ENCODE data around the gene DIAPH1.

Gene DIAPH1

GRCh38 chr5:141618804-141619554, at the start of gene DIAPH1:
Gene DIAPH1 (minus strand): TSS chr5:141619000. CDS start chr5:141618914, 86 bp downstream.
- peak; percentile 99 for DNase-seq

GRCh38 chr5:141665995-141666940, 47.5 kb upstream of the DIAPH1 start:
- DNase-seq: no peak

- peak; percentile 76 for DNase-seq
Measured at GRCh38 chr5:141664733-141665461, 46.1 kb upstream of the DIAPH1 start.

- no peak for DNase-seq
Measured at GRCh38 chr5:141663506-141663905, 44.7 kb upstream of the DIAPH1 start.

GRCh38 chr5:141662028-141662427, 43.2 kb upstream of the DIAPH1 start:
- no peak for DNase-seq

- no peak for DNase-seq
Measured at GRCh38 chr5:141657937-141658545, 39.2 kb upstream of the DIAPH1 start.

GRCh38 chr5:141657404-141657803, 38.6 kb upstream of the DIAPH1 start:
- no peak for DNase-seq

- DNase-seq: no peak
Measured at GRCh38 chr5:141656396-141656795, 37.6 kb upstream of the DIAPH1 start.

- DNase-seq: no peak
Measured at GRCh38 chr5:141655020-141655419, 36.2 kb upstream of the DIAPH1 start.

GRCh38 chr5:141654298-141654697, 35.5 kb upstream of the DIAPH1 start:
- no peak for DNase-seq

GRCh38 chr5:141651728-141652105, 32.9 kb upstream of the DIAPH1 start:
- DNase-seq: no peak

GRCh38 chr5:141650851-141651727, 32.3 kb upstream of the DIAPH1 start, which contains the start of gene FCHSD1:
Gene FCHSD1 (minus strand): TSS chr5:141651418. CDS start chr5:141651368, 50 bp downstream.
- DNase-seq: peak; percentile 79

GRCh38 chr5:141649972-141650371, 31.2 kb upstream of the DIAPH1 start:
- no peak for DNase-seq

GRCh38 chr5:141649056-141649688, 30.4 kb upstream of the DIAPH1 start:
- no peak for DNase-seq

- DNase-seq: no peak
Measured at GRCh38 chr5:141647851-141648250, 29.1 kb upstream of the DIAPH1 start.

- no peak for DNase-seq
Measured at GRCh38 chr5:141647242-141647641, 28.4 kb upstream of the DIAPH1 start.

GRCh38 chr5:141646026-141646425, 27.2 kb upstream of the DIAPH1 start:
- no peak for DNase-seq

GRCh38 chr5:141641634-141642267, 23.0 kb upstream of the DIAPH1 start:
- no peak for DNase-seq

- no peak for DNase-seq
Measured at GRCh38 chr5:141640698-141641097, 21.9 kb upstream of the DIAPH1 start.

- no peak for DNase-seq
Measured at GRCh38 chr5:141640051-141640415, 21.2 kb upstream of the DIAPH1 start.
